Smooth muscle cell (in vitro differentiated cells): ENCODE data around the gene MRFAP1. TPM values are rescaled to one million over a fixed set of nuclear protein-coding genes. Genes with fewer than 3 reads are reported as not detected.

ENCODE experiments used
- DNase-seq: peaks from one replicate; lab custom pipeline; 2025; ENCODE audit not compliant: unreplicated experiment; lab: John Stamatoyannopoulos, UW
- H2AFZ ChIP-seq: fragments of 200-600 bp; sonication (generic); 2 replicates; pipeline ENCODE4 v1.6.0; 2016; ENCODE audit warnings: antibody characterized with exemption, low read depth, mild to moderate bottlenecking
- H3F3A ChIP-seq: fragments of 200-600 bp; sonication (generic); 2 replicates; pipeline ENCODE4 v1.6.0; 2017; ENCODE audit warnings: antibody characterized with exemption, low read depth
- H3K27ac ChIP-seq: fragments of 200-600 bp; sonication (generic); 2 replicates; pipeline ENCODE4 v1.5.1; 2016; ENCODE audit warnings: low read depth, mild to moderate bottlenecking
- H3K27me3 ChIP-seq: fragments of 200-600 bp; sonication (generic); 2 replicates; pipeline ENCODE4 v1.6.1; 2016; ENCODE audit warnings: low read depth, mild to moderate bottlenecking
- H3K36me3 ChIP-seq: fragments of 200-600 bp; sonication (generic); 2 replicates; pipeline ENCODE4 v1.5.1; 2016; ENCODE audit warnings: low read depth
- H3K4me1 ChIP-seq: fragments of 200-600 bp; sonication (generic); 2 replicates; pipeline ENCODE4 v1.5.1; 2016; ENCODE audit warnings: low read depth
- H3K4me2 ChIP-seq: fragments of 200-600 bp; sonication (generic); 2 replicates; pipeline ENCODE4 v1.6.0; 2016; ENCODE audit warnings: mild to moderate bottlenecking
- H3K4me3 ChIP-seq: fragments of 200-600 bp; sonication (generic); 2 replicates; pipeline ENCODE4 v1.5.1; 2016; ENCODE audit warnings: mild to moderate bottlenecking
- H3K79me2 ChIP-seq: fragments of 200-600 bp; sonication (generic); 2 replicates; pipeline ENCODE4 v1.6.0; 2016; ENCODE audit warnings: low read depth, mild to moderate bottlenecking
- H3K9ac ChIP-seq: fragments of 200-600 bp; sonication (generic); 2 replicates; pipeline ENCODE4 v1.6.0; 2016; ENCODE audit warnings: low read depth
- H3K9me3 ChIP-seq: fragments of 200-600 bp; sonication (generic); replicated peaks from 2 replicates; pipeline ENCODE4 v1.5.1; 2016; ENCODE audit warnings: low read depth
- H4K20me1 ChIP-seq: fragments of 200-600 bp; sonication (generic); 2 replicates; pipeline ENCODE4 v1.6.0; 2016; ENCODE audit warnings: low read depth
- WGBS: methylation state at CpG from one replicate; pipeline ENCODE4 v1.1.7; 2016; ENCODE audit warnings: low lambda C conversion rate; 5-methylcytosine and 5-hydroxymethylcytosine counted together
- polyA plus RNA-seq: library from polyadenylated mRNA; unstranded; fragments of >200 nt; fragmentation: Nextera tagmentation; extraction: Ambion mirVana; gene quantifications from 2 replicates; pipeline ENCODE4 v1.2.1, GENCODE V29; 2016
- total RNA-seq: library from RNA; depleted of rRNA; stranded (reverse); fragments of >200 nt; gene quantifications from 2 replicates; pipeline ENCODE4 v1.2.3, GENCODE V29; 2014
- TF ChIP-seq, protein P1 (sequence below): fragments of 200-600 bp; sonication (generic); IDR thresholded peaks from 2 replicates; pipeline ENCODE4 v1.5.1; 2017; ENCODE audit warnings: borderline replicate concordance, mild to moderate bottlenecking, antibody characterized with exemption; ENCODE audit not compliant: insufficient read depth, poor library complexity, severe bottlenecking

The MRFAP1 gene
- total and polyA plus RNA-seq, 2 experiments from 2014 or later, result 165 to 206 TPM

DNA sequence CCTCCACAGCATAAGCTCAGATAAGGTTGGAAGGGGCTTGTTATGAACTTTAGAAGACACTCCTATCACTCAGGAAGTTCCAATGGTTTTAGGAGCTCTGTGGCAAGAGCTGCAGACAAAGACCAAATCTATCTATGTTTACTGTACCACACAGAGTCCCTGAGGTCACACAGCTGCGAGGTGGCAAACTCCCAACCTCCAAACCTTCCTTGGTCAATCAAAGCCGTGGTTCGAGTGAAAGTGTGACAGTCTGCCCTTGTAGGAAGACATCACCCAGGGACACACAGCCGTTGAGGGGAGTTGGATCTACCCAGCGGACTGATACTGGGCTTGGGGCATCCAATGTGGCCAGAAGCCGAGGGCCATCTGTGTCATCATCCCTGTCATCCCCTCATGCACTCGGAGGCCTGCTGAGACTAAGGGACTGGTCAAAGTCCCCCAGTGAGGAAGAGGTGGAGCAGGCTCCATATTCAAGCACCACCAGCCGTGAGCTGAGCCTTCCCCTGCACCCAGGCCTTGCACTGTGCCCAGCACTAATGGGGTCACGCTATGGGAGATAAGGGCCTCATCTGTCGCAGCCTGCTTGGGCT, 38.7 kb upstream of the MRFAP1 start:
- no peak for DNase-seq
- Histone ChIP-seq H3K9ac (no peak overlapping the region), H3F3A (no peaks in the 10 kb centered on the region), H3K4me1 (no peaks in the 10 kb centered on the region), H3K79me2 (no peaks in the 10 kb centered on the region), H4K20me1 (no peaks in the 10 kb centered on the region), H3K27ac (no peak overlapping the region), H2AFZ (no peak overlapping the region), H3K9me3 (peaks cover 3% of the 10 kb centered on the region), H3K36me3 (peaks cover 4% of the 10 kb centered on the region), H3K4me3 (no peak overlapping the region), H3K4me2 (no peak overlapping the region), H3K27me3 (no peaks in the 10 kb centered on the region)
- TF ChIP-seq, protein P1, sequence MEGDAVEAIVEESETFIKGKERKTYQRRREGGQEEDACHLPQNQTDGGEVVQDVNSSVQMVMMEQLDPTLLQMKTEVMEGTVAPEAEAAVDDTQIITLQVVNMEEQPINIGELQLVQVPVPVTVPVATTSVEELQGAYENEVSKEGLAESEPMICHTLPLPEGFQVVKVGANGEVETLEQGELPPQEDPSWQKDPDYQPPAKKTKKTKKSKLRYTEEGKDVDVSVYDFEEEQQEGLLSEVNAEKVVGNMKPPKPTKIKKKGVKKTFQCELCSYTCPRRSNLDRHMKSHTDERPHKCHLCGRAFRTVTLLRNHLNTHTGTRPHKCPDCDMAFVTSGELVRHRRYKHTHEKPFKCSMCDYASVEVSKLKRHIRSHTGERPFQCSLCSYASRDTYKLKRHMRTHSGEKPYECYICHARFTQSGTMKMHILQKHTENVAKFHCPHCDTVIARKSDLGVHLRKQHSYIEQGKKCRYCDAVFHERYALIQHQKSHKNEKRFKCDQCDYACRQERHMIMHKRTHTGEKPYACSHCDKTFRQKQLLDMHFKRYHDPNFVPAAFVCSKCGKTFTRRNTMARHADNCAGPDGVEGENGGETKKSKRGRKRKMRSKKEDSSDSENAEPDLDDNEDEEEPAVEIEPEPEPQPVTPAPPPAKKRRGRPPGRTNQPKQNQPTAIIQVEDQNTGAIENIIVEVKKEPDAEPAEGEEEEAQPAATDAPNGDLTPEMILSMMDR, result no peak
- 91% methylated on average over 10 of the region's 10 CpGs for WGBS

DNA sequence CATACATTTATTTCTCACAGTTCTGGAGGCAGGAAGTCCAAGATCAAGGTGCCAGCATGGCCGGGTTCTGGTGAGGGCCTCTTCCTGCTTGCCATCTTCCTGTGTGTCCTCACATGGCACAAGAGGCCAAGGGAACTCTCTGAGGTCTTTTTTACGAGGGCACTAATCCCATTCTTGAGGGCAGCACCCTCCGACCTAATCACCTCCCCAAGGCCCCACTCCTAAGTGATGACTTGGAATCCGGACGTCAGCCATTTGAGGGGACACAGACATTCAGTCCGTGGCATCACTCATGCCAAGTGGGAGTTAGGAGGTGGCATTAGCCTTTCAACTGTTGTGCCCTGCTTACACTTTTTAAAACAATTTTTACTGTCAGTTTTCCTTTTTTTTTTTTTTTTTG, 38.2 kb upstream of the MRFAP1 start:
- DNase-seq, result no peak
- 91% methylated on average over 6 of the region's 6 CpGs for WGBS
- TF ChIP-seq, protein P1, result no peak

DNA sequence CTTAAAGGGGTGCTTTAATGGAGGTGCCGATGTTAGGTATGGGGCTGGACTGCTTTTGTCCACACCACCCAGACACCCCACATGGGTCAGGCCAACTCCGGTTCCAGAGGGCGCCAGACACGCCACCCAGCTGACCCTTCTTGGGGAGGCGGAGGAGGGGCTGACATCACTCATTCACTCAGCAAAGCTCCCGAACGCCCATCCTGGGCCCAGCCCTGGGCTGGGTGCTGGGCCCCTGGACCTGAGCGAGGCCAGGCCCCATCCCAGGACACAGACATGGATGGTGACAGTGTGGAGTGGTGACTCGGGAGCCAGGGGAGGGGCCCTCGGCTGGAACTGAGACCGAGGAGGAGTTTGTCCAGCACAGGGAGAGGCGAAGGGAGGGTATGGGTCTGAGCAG, 37.4 kb upstream of the MRFAP1 start:
- 93% methylated on average over 12 of the region's 12 CpGs for WGBS
- H2AFZ ChIP-seq, result no peak overlapping the region

More for the DNA sequence above, 38.2 kb upstream of the MRFAP1 start:
- H3K27ac ChIP-seq, result no peak overlapping the region
- H2AFZ ChIP-seq, result no peak overlapping the region
- peaks cover 3% of the 10 kb centered on the region for H3K9me3 ChIP-seq
- H3K27me3 ChIP-seq, result no peaks in the 10 kb centered on the region
- no peak overlapping the region for H3K4me2 ChIP-seq
- H3F3A ChIP-seq, result no peaks in the 10 kb centered on the region
- H3K4me1 ChIP-seq, result no peaks in the 10 kb centered on the region
- H3K79me2 ChIP-seq, result no peaks in the 10 kb centered on the region
- no peak overlapping the region for H3K9ac ChIP-seq
- no peak overlapping the region for H3K4me3 ChIP-seq
- no peaks in the 10 kb centered on the region for H4K20me1 ChIP-seq
- H3K36me3 ChIP-seq, result peaks cover 4% of the 10 kb centered on the region

More for the DNA sequence above, 37.4 kb upstream of the MRFAP1 start:
- Histone ChIP-seq H3K9ac (no peak overlapping the region), H3K79me2 (no peaks in the 10 kb centered on the region), H4K20me1 (no peaks in the 10 kb centered on the region), H3K36me3 (peaks cover 4% of the 10 kb centered on the region), H3K9me3 (peaks cover 3% of the 10 kb centered on the region), H3K27me3 (no peaks in the 10 kb centered on the region), H3K4me3 (no peak overlapping the region), H3K4me1 (no peaks in the 10 kb centered on the region), H3K27ac (no peak overlapping the region), H3K4me2 (no peak overlapping the region), H3F3A (no peaks in the 10 kb centered on the region)
- DNase-seq, result no peak
- TF ChIP-seq, protein P1, result no peak
